Gastroesophageal sphincter (tissue), 3 donors: ENCODE results near the gene MRPL12.

ENCODE experiments used
- CTCF ChIP-seq, 4 experiments: fragments of 200-600 bp in 2 of 4; fragments of 450-650 bp in 2 of 4; sonication (generic) in 1 of 4; IDR thresholded peaks; one replicate each; pipeline ENCODE4 v1.5.1; 2017 to 2019; ENCODE audit warnings: antibody characterized with exemption in 4 of 4, mild to moderate bottlenecking in 2 of 4, moderate library complexity in 2 of 4
- EP300 ChIP-seq: sonication (generic); formaldehyde crosslinking; IDR thresholded peaks from one replicate; pipeline ENCODE4 v1.6.1; 2017; ENCODE audit warnings: antibody characterized with exemption, mild to moderate bottlenecking
- POLR2A ChIP-seq, 2 donors: fragments of 450-650 bp; IDR thresholded peaks; one replicate each; pipeline ENCODE4 v1.6.1; 2017; ENCODE audit warnings: antibody characterized with exemption in 2 of 2, mild to moderate bottlenecking in 2 of 2, moderate library complexity in 1 of 2
- POLR2AphosphoS5 ChIP-seq: sonication (generic); formaldehyde crosslinking; IDR thresholded peaks from one replicate; pipeline ENCODE4 v1.6.1; 2017; ENCODE audit warnings: antibody characterized with exemption

GRCh38 chr17:81722184-81723120, 19.3 kb downstream of the MRPL12 start:
- TF ChIP-seq POLR2AphosphoS5 (no peak), CTCF (IDR thresholded peaks at IDR 0.05) (no peak), POLR2A (IDR thresholded peaks at IDR 0.05) (no peak), EP300 (no peak)
